HuH-7.5 (cell line): ENCODE results near the gene TNNT2.

Experiments
- DNase-seq: peaks from one replicate; pipeline ENCODE4 v3.0.0; 2011; ENCODE audit warnings: low spot score

Gene TNNT2

GRCh38 chr1:201403359-201403758, 25.9 kb upstream of the TNNT2 start:
- DNase-seq = no peak

GRCh38 chr1:201401700-201402099, 24.2 kb upstream of the TNNT2 start:
- DNase-seq = no peak

GRCh38 chr1:201400852-201401230, 23.4 kb upstream of the TNNT2 start:
- no peak for DNase-seq

GRCh38 chr1:201400212-201400851, 22.9 kb upstream of the TNNT2 start:
- no peak for DNase-seq

GRCh38 chr1:201399352-201400126, 22.1 kb upstream of the TNNT2 start:
- DNase-seq = no peak

GRCh38 chr1:201399018-201399351, 21.5 kb upstream of the TNNT2 start, which contains the start of gene LAD1:
LAD1 (minus strand) TSS chr1:201399324; CDS start chr1:201399306, 18 bp downstream.
- no peak for DNase-seq

GRCh38 chr1:201397675-201398074, 20.2 kb upstream of the TNNT2 start:
- no peak for DNase-seq

GRCh38 chr1:201396861-201397464, 19.5 kb upstream of the TNNT2 start:
- peak; percentile 75 for DNase-seq

- DNase-seq = no peak
Measured at GRCh38 chr1:201395936-201396335, 18.5 kb upstream of the TNNT2 start.

- no peak for DNase-seq
Measured at GRCh38 chr1:201394591-201394990, 17.1 kb upstream of the TNNT2 start.

- DNase-seq = no peak
Measured at GRCh38 chr1:201393076-201393475, 15.6 kb upstream of the TNNT2 start.

GRCh38 chr1:201391651-201392511, 14.4 kb upstream of the TNNT2 start:
- DNase-seq = no peak

GRCh38 chr1:201391225-201391624, 13.7 kb upstream of the TNNT2 start:
- DNase-seq = no peak

- DNase-seq = no peak
Measured at GRCh38 chr1:201389051-201389450, 11.6 kb upstream of the TNNT2 start.

- DNase-seq = no peak
Measured at GRCh38 chr1:201386208-201386607, 8.7 kb upstream of the TNNT2 start.

GRCh38 chr1:201385299-201385891, 7.9 kb upstream of the TNNT2 start:
- peak; percentile 92 for DNase-seq

GRCh38 chr1:201384406-201384782, 6.9 kb upstream of the TNNT2 start:
- DNase-seq = no peak

- DNase-seq = no peak
Measured at GRCh38 chr1:201383647-201384405, 6.3 kb upstream of the TNNT2 start.

GRCh38 chr1:201381130-201381529, 3.6 kb upstream of the TNNT2 start:
- DNase-seq = no peak

GRCh38 chr1:201379733-201380242, 2.3 kb upstream of the TNNT2 start:
- no peak for DNase-seq

- DNase-seq = no peak
Measured at GRCh38 chr1:201378804-201379203, 1.3 kb upstream of the TNNT2 start.
